Measurements from ENCODE around the gene EMP3. TPM values are rescaled to one million over a fixed set of nuclear protein-coding genes. Genes with fewer than 3 reads are reported as not detected.

EMP3 gene
- total and polyA plus RNA-seq, 2 of the 4 experiments (the other 2 are of a cell fraction), result 147 to 632 TPM

GRCh38 chr19:48372904-48373303 is 47.6 kb downstream of the EMP3 start:
- in situ Hi-C loops (cut with MboI; ENCODE audit: low sequenced_read_pairs) (no loop called here), intact Hi-C loops (cut with micrococcal nuclease) (no loop called here), dilution Hi-C loops (cut with HindIII; ENCODE audit: low sequenced_read_pairs, unreplicated experiment) (no loop called here)
- H3K27me3 ChIP-seq (ENCODE audit: control insufficient read depth, insufficient read depth, low read length), result peaks cover 2% of the 10 kb centered on the region; the same call in 1 of the 2 replicates
- H3K14ac ChIP-seq (replicated peaks; ENCODE audit: low read depth, low read length), result no peak overlapping the region
- no peak for DNase-seq
- H3K36me3 ChIP-seq (ENCODE audit: control insufficient read depth, insufficient read depth, low read length), result no peaks in the 10 kb centered on the region
- no peak overlapping the region for H2AK5ac ChIP-seq (ENCODE audit: low read depth, low read length)
- no peak overlapping the region for H3K4me3 ChIP-seq (ENCODE audit: insufficient read depth, low read depth, low read length)
- WGBS, 2 experiments (ENCODE audit: extremely low coverage in 2 of 2, insufficient read length in 1 of 2), result 51% methylated on average over 3 of the region's 4 CpGs; no CpG with 5 or more reads in 1 of the 2 experiments
- H2AFZ ChIP-seq (replicated peaks; ENCODE audit: low read length, poor library complexity), result no peak overlapping the region
- no peak for TF ChIP-seq MAZ (IDR thresholded peaks at IDR 0.05; ENCODE audit: borderline replicate concordance, low read depth, low read length)
- TF ChIP-seq POLR2A (IDR thresholded peaks at IDR 0.05; ENCODE audit: low read depth, low read length), result no peak
- no peak for TF ChIP-seq FOS (IDR thresholded peaks at IDR 0.05; ENCODE audit: low read depth, low read length)
- no peak for TF ChIP-seq SMC3 (IDR thresholded peaks at IDR 0.05; ENCODE audit: low read depth, low read length)
- TF ChIP-seq NFE2L2 (IDR thresholded peaks at IDR 0.05; ENCODE audit: low read depth, low read length), result no peak
- TF ChIP-seq ELK1 (IDR thresholded peaks at IDR 0.05; ENCODE audit: borderline replicate concordance, low read depth, low read length), result no peak
- no peak for TF ChIP-seq MXI1 (IDR thresholded peaks at IDR 0.05; ENCODE audit: borderline replicate concordance, low read depth, low read length)
- no peak for TF ChIP-seq CEBPB (IDR thresholded peaks at IDR 0.05; ENCODE audit: low read depth, low read length)
- TF ChIP-seq, protein P1, sequence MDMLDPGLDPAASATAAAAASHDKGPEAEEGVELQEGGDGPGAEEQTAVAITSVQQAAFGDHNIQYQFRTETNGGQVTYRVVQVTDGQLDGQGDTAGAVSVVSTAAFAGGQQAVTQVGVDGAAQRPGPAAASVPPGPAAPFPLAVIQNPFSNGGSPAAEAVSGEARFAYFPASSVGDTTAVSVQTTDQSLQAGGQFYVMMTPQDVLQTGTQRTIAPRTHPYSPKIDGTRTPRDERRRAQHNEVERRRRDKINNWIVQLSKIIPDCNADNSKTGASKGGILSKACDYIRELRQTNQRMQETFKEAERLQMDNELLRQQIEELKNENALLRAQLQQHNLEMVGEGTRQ (IDR thresholded peaks at IDR 0.05; ENCODE audit: low read depth, low read length), result no peak
- no peak for TF ChIP-seq MAFK (IDR thresholded peaks at IDR 0.05; ENCODE audit: low read depth, low read length)
- no peak for TF ChIP-seq RFX5 (IDR thresholded peaks at IDR 0.05; ENCODE audit: low read depth, low read length)
- TF ChIP-seq BHLHE40 (IDR thresholded peaks at IDR 0.05; ENCODE audit: low read depth, low read length), result no peak
- TF ChIP-seq RAD21 (IDR thresholded peaks at IDR 0.05; ENCODE audit: low read length), result no peak
- no peak for TF ChIP-seq CTCF (conservative IDR thresholded peaks at IDR 0.05; ENCODE audit: low read depth, low read length)
- no peak for TF ChIP-seq RCOR1 (IDR thresholded peaks at IDR 0.05; ENCODE audit: insufficient replicate concordance, low read length)
- no peak for TF ChIP-seq CHD1 (IDR thresholded peaks at IDR 0.05; ENCODE audit: low read depth, low read length)
- no peaks in the 10 kb centered on the region for H3K79me1 ChIP-seq (ENCODE audit: low read depth in 1 of 2, low read length in 2 of 2)
- no peak for ATAC-seq (ENCODE audit: low read depth)
- H3K56ac ChIP-seq (ENCODE audit: extremely low read depth, insufficient read depth, low read length), result no peak overlapping the region
- H3K27ac ChIP-seq (ENCODE audit: insufficient read depth, low read length), result no peak overlapping the region
- H3K9me1 ChIP-seq (ENCODE audit: insufficient read depth, low read length), result no peaks in the 10 kb centered on the region
- H3K4ac ChIP-seq (ENCODE audit: low read depth, low read length), result no peak overlapping the region
- no peak overlapping the region for H4K91ac ChIP-seq (ENCODE audit: insufficient read depth, low read depth, low read length)
- H2BK5ac ChIP-seq (ENCODE audit: low read depth, low read length, poor library complexity, severe bottlenecking), result no peak overlapping the region
- H3K23ac ChIP-seq (ENCODE audit: low read depth, low read length), result no peak overlapping the region
- POLR2A ChIA-PET (ENCODE audit: unreplicated experiment), result no interaction called here
- H3K9ac ChIP-seq (ENCODE audit: low read depth, low read length), result no peak overlapping the region
- no peak overlapping the region for H3K18ac ChIP-seq (ENCODE audit: low read depth, low read length)
- no peak overlapping the region for H4K5ac ChIP-seq (ENCODE audit: low read depth, low read length)
- H3K4me1 ChIP-seq (ENCODE audit: control insufficient read depth, insufficient read depth, low read length), result no peaks in the 10 kb centered on the region
- H2AK9ac ChIP-seq (replicated peaks; ENCODE audit: low read depth, low read length, poor library complexity), result no peak overlapping the region
- H4K8ac ChIP-seq (ENCODE audit: low read depth in 2 of 2, low read length in 2 of 2), result no peak overlapping the region
- no peaks in the 10 kb centered on the region for H3K9me3 ChIP-seq (ENCODE audit: control insufficient read depth, insufficient read depth, low read length)
- CTCF ChIA-PET, result interaction anchor here (0.9 to 1.5 kb wide), 2 partner anchors 9 to 18 kb away, joined by 3 to 6 read pairs; partner anchors contain the start of genes KDELR1, SYNGR4 and TMEM143
- BruUV-seq (replicated peaks), result no TSS peak
- H2BK120ac ChIP-seq (ENCODE audit: low read depth, low read length), result no peak overlapping the region
- H2BK15ac ChIP-seq (ENCODE audit: low read depth, low read length), result no peak overlapping the region
- no peak overlapping the region for H3K4me2 ChIP-seq (ENCODE audit: low read depth, low read length)
- H2BK20ac ChIP-seq (ENCODE audit: low read depth, low read length), result no peak overlapping the region
- no peaks in the 10 kb centered on the region for H4K20me1 ChIP-seq (ENCODE audit: insufficient read depth, low read length)

Measured in IMR-90 (cell line).